MM.1S (cell line): ENCODE results near the gene ATP6AP1.
"Not testable (repeated sequence)": the region's sequence is repeated elsewhere in the genome, so short reads cannot be mapped to it uniquely, and the experiment has no call there.

Experiments
- EZH2 ChIP-seq: fragments of 300-600 bp; sonication (generic); optimal IDR thresholded peaks from 2 replicates; pipeline ENCODE3; 2017; ENCODE audit warnings: low read depth, mild to moderate bottlenecking, antibody characterized with exemption, low read length, mixed read lengths
- TF ChIP-seq, protein P1 (sequence below): fragments of 300-600 bp; sonication (generic); IDR thresholded peaks from 2 replicates; pipeline ENCODE4 v1.5.1; 2016; ENCODE audit warnings: antibody characterized with exemption, low read length, mixed read lengths

DNA sequence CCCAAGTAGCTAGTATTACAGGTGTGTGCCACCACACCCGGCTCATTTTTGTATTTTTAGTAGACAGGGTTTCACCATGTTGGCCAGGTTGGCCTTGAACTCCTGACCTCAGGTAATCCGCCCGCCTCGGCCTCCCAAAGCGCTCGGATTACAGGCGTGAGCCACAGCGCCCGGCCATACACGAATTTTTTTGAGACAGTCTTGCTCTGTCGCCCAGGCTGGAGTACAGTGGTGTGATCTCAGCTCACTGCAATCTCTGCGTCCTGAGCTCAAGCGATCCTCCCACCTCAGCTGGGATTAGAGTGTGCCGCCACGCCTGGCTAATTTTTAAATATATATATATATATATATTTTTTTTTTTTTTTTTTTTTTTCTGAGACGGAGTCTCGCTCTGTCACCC lies 32.1 kb upstream of the ATP6AP1 start:
- TF ChIP-seq, protein P1, sequence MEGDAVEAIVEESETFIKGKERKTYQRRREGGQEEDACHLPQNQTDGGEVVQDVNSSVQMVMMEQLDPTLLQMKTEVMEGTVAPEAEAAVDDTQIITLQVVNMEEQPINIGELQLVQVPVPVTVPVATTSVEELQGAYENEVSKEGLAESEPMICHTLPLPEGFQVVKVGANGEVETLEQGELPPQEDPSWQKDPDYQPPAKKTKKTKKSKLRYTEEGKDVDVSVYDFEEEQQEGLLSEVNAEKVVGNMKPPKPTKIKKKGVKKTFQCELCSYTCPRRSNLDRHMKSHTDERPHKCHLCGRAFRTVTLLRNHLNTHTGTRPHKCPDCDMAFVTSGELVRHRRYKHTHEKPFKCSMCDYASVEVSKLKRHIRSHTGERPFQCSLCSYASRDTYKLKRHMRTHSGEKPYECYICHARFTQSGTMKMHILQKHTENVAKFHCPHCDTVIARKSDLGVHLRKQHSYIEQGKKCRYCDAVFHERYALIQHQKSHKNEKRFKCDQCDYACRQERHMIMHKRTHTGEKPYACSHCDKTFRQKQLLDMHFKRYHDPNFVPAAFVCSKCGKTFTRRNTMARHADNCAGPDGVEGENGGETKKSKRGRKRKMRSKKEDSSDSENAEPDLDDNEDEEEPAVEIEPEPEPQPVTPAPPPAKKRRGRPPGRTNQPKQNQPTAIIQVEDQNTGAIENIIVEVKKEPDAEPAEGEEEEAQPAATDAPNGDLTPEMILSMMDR, result not testable (repeated sequence)
- TF ChIP-seq EZH2, result not testable (repeated sequence)
